ENCODE data around the gene TMEM248.
"Not testable (repeated sequence)": the region's sequence is repeated elsewhere in the genome, so short reads cannot be mapped to it uniquely, and the experiment has no call there.

TMEM248 gene

GRCh38 chr7:66910789-66911188, 10.2 kb upstream of the TMEM248 start:
- FAIRE-seq: no peak

GRCh38 chr7:66911191-66911590, 9.8 kb upstream of the TMEM248 start:
- FAIRE-seq: not testable (repeated sequence)

DNA sequence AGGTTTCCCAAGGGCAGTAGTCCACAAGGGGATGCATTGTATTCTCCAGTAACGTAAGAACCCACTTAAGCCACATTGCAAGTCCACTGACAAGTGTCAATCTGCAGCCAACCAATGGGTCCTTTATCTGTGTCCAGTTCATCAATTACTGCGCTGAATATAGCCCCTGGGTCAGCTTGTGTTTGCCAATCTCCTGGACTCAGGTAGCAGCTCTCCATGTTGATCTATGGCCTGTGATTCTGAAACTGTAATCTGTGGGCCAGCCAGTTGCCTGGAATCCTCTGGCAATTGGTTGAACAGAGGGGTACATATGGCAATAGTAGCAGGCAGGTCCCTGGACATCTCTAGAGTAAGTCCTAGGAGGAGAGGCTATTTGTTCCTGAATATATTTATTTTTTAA, 8.8 kb upstream of the TMEM248 start:
- no peak for FAIRE-seq

DNA sequence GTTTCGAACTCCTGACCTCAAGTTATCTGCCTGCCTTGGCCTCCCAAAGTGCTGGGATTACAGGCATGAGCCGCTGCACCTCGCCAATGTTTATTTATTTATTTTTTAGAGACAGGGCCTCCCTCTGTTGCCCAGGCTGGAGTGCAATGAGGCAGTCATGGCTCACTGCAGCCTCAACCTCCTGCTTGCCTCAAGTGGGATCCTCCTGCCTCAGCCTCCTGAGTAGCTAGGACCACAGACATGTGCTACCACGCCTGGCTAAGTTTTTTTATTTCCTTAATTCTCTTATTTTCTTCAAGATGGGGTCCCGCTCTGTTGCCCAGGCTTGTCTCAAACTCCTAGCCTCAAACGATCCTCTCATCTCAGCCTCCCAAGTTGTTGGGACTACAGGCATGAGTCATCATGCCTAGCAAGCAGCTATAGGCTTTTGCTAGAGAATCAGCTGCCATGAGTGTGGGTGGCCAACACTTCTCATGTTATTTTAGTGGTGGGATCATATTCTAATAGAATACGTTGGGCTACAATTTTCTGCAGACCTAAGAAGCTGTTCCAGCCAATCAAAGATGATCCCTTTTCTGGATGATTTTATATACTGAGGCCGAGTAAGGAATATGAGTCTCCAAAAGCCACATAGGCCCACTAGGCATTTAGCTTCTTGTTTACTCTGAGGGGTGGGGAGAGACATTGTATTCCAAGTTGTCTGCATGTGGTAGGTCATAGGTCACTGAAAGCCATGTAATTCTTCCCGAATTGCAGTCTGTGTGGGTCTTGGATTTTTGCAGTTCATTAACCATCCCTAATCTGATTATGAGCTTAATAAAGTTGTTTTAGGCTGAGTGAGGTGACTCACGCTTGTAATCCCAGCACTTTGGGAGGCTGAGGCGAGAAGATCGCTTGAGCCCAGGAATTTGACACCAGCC, 7.6 kb upstream of the TMEM248 start:
- FAIRE-seq: no peak

DNA sequence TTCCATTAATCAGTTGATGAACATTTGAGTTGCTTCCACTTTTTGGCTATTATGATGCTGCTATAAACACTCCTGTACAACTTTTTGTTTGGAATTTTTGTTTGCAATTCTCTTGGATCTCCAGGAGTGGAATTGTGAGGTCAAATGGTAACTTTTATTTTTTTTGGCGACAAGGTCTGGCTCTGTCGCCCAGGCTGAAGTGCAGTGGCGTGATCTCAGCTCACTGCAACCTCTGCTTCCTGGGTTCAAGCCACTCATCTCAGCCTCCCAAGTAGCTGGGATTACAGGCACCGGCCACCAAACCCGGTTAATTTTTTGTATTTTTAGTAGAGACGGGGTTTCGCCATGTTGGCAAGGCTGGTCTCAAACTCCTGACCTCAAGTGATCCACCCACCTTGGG, 3.1 kb upstream of the TMEM248 start:
- FAIRE-seq: not testable (repeated sequence)

DNA sequence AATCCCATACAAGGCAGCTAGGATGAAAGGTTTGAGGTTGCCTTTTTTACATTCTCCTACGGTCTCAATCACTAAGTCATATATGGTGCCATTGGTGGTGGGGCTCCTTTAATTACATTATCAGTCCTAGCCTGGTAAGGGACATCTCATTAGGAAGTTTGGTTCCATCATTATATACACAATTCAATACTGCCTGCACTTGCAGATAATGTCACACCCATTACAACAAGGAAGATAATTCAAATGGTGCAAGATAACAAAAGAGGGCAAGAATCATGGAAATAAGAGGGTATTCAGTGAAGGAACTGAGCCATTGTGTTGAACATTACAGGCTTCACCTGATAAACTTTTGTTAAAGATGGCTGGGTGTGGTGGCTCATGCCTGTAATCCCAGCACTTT, 1.7 kb upstream of the TMEM248 start:
- FAIRE-seq: no peak

DNA sequence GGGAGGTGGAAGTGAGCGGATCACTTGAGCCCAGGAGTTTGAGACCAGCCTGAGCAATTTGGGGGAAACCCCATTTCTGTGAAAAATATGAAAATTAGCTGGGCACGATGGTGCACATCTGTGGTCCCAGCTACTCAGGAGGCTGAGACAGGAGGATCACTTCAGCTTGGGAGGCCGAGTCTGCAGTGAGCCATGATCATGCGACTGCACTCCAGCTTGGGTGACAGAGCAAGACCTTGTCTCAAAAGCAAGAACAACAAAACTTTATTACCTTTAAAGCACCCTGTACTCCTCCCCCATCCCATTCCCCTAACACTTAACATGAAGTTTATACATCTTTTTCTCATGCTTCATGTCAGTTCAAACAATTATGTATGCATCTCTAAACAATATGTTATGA, 1.3 kb upstream of the TMEM248 start:
- no peak for FAIRE-seq

GRCh38 chr7:66920256-66920655, 769 bp upstream of the TMEM248 start:
- no peak for FAIRE-seq

- no peak for FAIRE-seq
Observed at GRCh38 chr7:66921396-66921917, 432 bp downstream of the TMEM248 start.

DNA sequence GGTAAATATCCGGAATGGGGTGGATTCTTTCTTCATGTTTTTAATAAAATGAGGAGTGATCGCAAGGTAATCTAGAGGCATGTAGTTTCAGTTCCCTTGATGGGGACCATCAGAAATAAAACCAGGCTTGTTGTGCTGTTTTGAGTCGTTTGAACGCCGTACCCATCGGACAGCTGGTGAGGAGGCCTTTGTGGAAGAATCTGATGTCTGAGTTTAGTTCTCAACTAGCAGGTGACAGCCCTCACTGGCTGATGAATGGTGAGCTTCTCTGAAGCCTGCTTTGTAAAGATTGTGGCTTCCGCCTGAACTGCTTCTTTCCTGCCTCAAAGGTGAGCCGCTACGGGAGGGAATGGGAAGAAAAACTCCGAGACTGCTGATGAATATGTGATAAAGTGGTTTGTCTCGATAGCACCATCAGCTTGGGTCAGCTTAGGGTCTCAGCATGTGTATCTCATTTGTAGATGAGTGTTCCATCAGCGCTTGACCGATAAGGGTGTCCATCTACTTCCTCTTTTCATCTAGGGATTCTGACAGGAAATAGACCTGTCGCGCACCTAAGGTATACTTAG, 977 bp downstream of the TMEM248 start:
- no peak for FAIRE-seq

DNA sequence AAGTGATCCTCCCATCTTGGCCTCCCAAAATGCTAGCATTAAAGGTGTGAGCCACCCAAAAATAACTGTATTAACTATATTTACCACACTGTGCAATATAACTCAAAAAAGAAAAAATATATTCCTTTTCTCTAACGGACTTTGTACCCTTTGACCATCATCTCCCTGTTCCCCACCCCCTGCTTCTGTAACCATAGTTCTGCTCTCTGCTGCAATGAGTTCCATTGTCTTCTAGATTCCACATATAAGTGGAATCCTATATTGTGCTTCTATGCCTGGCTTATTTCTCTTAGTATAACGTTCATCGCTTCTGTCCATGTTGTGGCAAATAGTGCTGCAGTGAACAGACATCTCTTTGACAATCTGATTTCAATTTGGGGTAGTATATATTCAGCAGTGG, 4.2 kb downstream of the TMEM248 start:
- no peak for FAIRE-seq

DNA sequence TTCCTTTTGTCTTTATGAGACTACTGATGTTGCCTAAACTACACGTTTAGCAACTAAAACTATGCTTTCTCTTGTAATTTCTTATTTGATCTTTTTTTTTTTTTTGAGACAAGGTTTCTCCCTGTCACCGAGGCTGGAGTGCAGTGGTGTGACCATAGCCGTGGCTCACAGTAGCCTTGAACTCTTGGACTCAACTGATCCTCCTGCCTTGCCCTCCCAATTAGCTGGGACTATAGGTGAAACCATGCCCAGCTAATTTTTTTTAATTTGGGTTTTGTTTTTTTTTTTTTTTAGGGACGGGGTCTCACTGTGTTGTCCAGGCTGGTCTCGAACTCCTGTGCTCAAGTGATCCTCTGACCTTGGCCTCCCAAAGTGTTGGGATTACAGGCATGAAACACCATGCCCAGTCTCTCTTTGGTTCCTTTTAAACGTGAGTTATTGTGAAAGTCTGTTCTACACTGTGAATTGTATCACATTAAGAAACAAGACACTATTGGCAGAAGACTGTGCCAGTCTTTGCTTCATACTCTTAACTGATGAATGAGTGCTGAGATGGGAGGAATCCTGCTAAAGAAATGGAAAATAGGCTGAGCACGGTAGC, 6.4 kb downstream of the TMEM248 start:
- no peak for FAIRE-seq

DNA sequence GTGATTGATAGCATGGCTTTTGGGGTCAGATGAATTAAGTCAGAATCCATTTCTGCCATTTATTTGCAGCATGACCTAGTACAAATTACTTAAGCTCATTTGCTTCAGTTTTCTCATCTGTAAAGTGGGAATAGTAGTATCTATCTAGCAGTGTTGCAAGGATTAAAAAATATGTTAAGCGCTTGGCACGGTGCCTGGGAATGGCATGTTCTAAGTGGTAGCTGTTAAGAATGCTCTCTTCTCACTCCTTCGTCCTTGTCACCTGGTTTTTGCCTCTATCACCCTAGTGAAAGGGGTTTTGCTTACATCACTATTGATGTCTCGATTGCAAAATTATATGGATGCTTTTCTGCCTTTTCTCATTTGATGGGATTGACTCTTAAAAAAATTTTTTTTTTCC, 7.4 kb downstream of the TMEM248 start:
- no peak for FAIRE-seq

GRCh38 chr7:66929165-66929564, 8.1 kb downstream of the TMEM248 start:
- no peak for FAIRE-seq

DNA sequence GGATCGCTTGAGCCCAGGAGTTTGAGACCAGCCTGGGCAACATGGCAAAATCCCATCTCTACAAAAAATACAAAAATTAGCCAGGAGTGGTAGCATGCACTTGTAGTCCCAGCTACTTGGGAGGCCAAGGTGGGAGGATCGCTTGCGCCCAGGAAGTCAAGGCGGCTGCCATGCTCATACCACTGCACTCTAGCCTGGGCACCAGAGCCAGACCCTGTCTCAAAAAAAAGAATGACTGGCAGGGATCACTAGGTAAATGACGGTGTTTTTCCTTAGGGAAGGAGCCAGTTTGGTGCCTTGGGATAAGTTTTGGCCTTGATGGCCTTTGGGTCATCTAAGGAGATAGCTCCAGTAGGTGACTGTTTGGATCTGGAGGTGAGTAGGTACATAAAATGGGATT, 8.9 kb downstream of the TMEM248 start:
- no peak for FAIRE-seq

DNA sequence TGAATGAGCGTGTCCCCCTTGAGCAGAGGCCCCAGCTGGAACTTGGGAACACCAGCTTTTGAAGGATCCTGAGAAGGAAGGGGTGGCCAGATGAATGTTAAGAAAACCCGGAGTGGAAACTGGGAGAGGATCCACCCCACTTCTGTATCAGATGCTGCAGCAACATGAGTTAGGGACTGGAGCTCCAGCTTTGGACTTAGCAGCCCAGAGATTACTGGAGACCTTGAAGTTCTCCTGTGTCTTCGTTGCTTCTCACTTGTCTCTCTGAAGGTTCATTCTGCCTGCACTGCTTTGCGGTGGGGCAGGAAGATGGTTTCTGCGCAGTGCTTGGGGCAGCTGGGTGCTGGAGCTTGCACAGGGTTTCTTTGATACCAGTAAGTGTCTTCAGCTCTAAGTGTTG, 9.3 kb downstream of the TMEM248 start:
- no peak for FAIRE-seq

DNA sequence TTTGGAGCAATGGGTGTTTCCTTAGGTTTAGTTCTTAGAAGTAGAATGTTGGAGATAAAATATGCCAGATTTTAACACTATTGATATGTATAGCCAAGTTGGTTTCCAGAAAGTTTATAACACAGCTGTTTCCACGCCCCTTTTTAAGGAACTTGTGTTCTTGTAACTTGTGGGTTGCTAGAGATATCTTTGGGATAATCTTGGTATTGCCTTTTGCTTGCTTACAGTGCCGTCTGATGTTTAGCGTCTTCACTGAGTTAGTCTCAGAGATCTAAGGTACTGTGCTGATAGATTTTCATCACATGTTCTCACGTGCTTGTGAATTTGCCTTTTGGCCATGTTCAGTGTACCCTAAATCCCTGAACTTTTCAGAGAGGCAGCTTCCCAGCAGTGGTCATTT, 12.4 kb downstream of the TMEM248 start:
- FAIRE-seq: no peak

DNA sequence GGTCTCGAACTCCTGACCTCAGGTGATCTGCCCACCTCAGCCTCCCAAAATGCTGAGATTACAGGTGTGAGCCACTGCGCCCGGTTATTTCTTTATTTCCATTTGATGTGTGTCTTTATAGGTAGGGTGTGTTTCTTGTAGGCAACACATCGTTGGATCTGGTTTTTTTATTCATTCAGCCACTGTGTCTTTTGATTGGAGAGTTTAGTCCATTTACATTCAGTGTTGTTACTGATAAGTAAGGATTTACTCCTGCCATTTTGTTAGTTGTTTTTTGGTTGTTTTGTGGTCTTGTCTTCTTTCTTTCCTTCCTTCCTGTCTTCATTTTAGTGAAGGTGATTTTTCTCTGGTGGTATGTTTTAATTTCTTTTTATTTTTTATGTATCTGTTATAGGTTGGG, 16.9 kb downstream of the TMEM248 start:
- FAIRE-seq: no peak

- no peak for FAIRE-seq
Observed at GRCh38 chr7:66939325-66939724, 18.3 kb downstream of the TMEM248 start.

- FAIRE-seq: no peak
Observed at GRCh38 chr7:66946545-66946944, 25.5 kb downstream of the TMEM248 start.

GRCh38 chr7:66948480-66949109, 27.6 kb downstream of the TMEM248 start:
- no peak for FAIRE-seq

DNA sequence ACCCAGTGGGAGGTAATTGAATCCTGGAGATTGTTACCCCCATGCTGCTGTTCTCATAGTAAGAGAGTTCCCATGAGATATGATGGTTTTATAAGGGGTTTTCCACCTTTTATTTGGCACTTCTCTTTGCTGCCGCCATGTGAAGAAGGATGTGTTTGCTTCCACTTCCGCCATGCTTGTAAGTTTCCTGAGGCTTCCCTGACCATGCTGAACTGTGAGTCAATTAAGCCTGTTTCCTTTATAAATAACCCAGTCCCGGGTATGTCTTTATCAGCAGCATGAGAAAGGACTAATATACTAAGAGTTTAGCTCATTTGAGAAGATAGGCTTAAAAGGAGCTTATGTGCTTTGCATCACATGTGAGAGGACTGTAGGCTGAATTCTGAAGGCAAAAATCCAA, 29.3 kb downstream of the TMEM248 start:
- FAIRE-seq: no peak

DNA sequence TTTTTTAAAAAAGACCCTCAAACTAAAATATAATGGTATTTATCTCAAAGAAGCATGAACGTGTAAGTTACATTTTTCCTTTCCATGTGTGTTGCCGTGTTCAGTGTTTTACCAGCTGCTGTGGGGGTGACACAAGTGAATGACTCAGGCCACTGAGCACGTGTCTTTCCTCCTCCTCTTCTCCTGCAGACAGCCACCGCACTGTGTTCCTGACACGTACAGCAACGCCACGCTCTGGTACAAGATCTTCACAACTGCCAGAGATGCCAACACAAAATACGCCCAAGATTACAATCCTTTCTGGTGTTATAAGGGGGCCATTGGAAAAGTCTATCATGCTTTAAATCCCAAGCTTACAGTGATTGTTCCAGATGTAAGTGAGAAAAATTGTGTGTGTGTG, 29.7 kb downstream of the TMEM248 start:
- no peak for FAIRE-seq

Data from endometrium (tissue), 2 donors.